HepG2 (cell line): Measurements from ENCODE around the gene TEX19. TPM values are rescaled to one million over a fixed set of nuclear protein-coding genes. Genes with fewer than 3 reads are reported as not detected.
A peak's percentile ranks its signal among the peaks of the same experiment; 100 is the strongest.

Source experiments
- ARNTL ChIP-seq: sonication (generic); formaldehyde crosslinking; IDR thresholded peaks from 2 replicates; pipeline ENCODE4 v1.4.0; 2020; ENCODE audit warnings: mild to moderate bottlenecking, missing genetic modification reagents
- ATM ChIP-seq: fragments of 450-650 bp; IDR thresholded peaks from 2 replicates; pipeline ENCODE4 v1.7.1; 2017; ENCODE audit warnings: mild to moderate bottlenecking, borderline replicate concordance
- GMEB1 ChIP-seq: sonication (generic); formaldehyde crosslinking; IDR thresholded peaks from 2 replicates; pipeline ENCODE4 v1.5.1; 2020; ENCODE audit warnings: missing genetic modification reagents, mild to moderate bottlenecking, borderline replicate concordance
- HINFP ChIP-seq: sonication (generic); formaldehyde crosslinking; IDR thresholded peaks from 2 replicates; pipeline ENCODE4 v1.4.0; 2020; ENCODE audit warnings: low read depth, mild to moderate bottlenecking, missing genetic modification reagents
- IRF9 ChIP-seq: sonication (generic); formaldehyde crosslinking; IDR thresholded peaks from 2 replicates; pipeline ENCODE4 v1.8.0; 2022; ENCODE audit warnings: missing genetic modification reagents, mild to moderate bottlenecking, borderline replicate concordance
- MXD3 ChIP-seq: IDR thresholded peaks from 2 replicates; pipeline ENCODE4 v1.6.1; 2016; ENCODE audit warnings: mild to moderate bottlenecking, missing biosample characterization, missing genetic modification reagents
- NFAT5 ChIP-seq: sonication (generic); formaldehyde crosslinking; IDR thresholded peaks from 2 replicates; pipeline ENCODE4 v1.4.0; 2020; ENCODE audit warnings: missing genetic modification reagents
- NR2C2 ChIP-seq: sonication (generic); formaldehyde crosslinking; IDR thresholded peaks from 2 replicates; pipeline ENCODE4 v1.4.0; 2020; ENCODE audit warnings: missing genetic modification reagents, mild to moderate bottlenecking, moderate library complexity, borderline replicate concordance
- PAF1 ChIP-seq: IDR thresholded peaks from 2 replicates; pipeline ENCODE4 v1.6.1; 2016; ENCODE audit warnings: missing genetic modification reagents, missing compliant biosample characterization
- RARA ChIP-seq: IDR thresholded peaks from 2 replicates; pipeline ENCODE4 v1.6.1; 2016; ENCODE audit warnings: missing genetic modification reagents, missing compliant biosample characterization
- U2AF1 ChIP-seq: fragments of 200-400 bp; formaldehyde crosslinking; optimal IDR thresholded peaks from 2 replicates; pipeline ENCODE3; 2017; ENCODE audit warnings: mild to moderate bottlenecking, low read depth, low read length
- ZMYM3 ChIP-seq: sonication (generic); formaldehyde crosslinking; IDR thresholded peaks from 2 replicates; pipeline ENCODE4 v1.5.1; 2020; ENCODE audit warnings: mild to moderate bottlenecking, missing genetic modification reagents
- ZNF138 ChIP-seq: sonication (generic); formaldehyde crosslinking; IDR thresholded peaks from 2 replicates; pipeline ENCODE4 v1.5.0; 2020; ENCODE audit warnings: mild to moderate bottlenecking, low read depth, missing genetic modification reagents
- ZNF260 ChIP-seq: sonication (generic); formaldehyde crosslinking; IDR thresholded peaks from 2 replicates; pipeline ENCODE4 v1.4.0; 2020; ENCODE audit warnings: missing genetic modification reagents, low read depth, mild to moderate bottlenecking, borderline replicate concordance
- ZNF3 ChIP-seq: IDR thresholded peaks from 2 replicates; pipeline ENCODE4 v1.7.0; 2017; ENCODE audit warnings: inconsistent platforms
- ZNF747 ChIP-seq: sonication (generic); formaldehyde crosslinking; IDR thresholded peaks from 2 replicates; pipeline ENCODE4 v1.8.1; 2023; ENCODE audit warnings: missing genetic modification reagents, mild to moderate bottlenecking, borderline replicate concordance
- ZNF784 ChIP-seq: sonication (generic); formaldehyde crosslinking; IDR thresholded peaks from 2 replicates; pipeline ENCODE4 v1.5.1; 2020; ENCODE audit warnings: missing genetic modification reagents, mild to moderate bottlenecking, borderline replicate concordance
- ZNF816 ChIP-seq: sonication (generic); formaldehyde crosslinking; IDR thresholded peaks from 2 replicates; pipeline ENCODE4 v1.8.0; 2022; ENCODE audit warnings: missing genetic modification reagents, mild to moderate bottlenecking, borderline replicate concordance
- polyA plus RNA-seq, 8 experiments: library from polyadenylated mRNA; depleted of rRNA in 3 of 8; stranded (reverse) in 7 of 8; unstranded in 1 of 8; fragments of >200 nt; fragmentation: Illumina TruSeq in 4 of 8; extraction: Trizol in 4 of 8; gene quantifications; 2 replicates each; pipeline versions ENCODE4 v1.2.1 to v1.2.3, GENCODE V29; 2011 to 2016; ENCODE audit warnings: low read depth in 4 of 8, missing spikeins in 1 of 8, mixed read lengths in 1 of 8; ENCODE audit not compliant: insufficient read depth in 1 of 8
- total RNA-seq, 5 experiments: library from RNA; depleted of rRNA; stranded (reverse); fragments of >200 nt; fragmentation: Illumina TruSeq; extraction: Trizol; gene quantifications; 2 replicates each; pipeline ENCODE4 v1.2.3, GENCODE V29; 2016; ENCODE audit warnings: low read depth in 1 of 5

The TEX19 gene
- total and polyA plus RNA-seq, 2 of the 13 experiments (the other 11 are each of a cell fraction or from before 2014, with no cell fraction given), result 1.3 to 6.0 TPM

GRCh38 chr17:82388223-82388921, 29.3 kb downstream of the TEX19 start (continued):
- TF ChIP-seq IRF9 (CRISPR knock-in tag), result no peak
- no peak for TF ChIP-seq GMEB1
- no peak for TF ChIP-seq ZNF260 (CRISPR knock-in tag)
- no peak for TF ChIP-seq NR2C2 (CRISPR knock-in tag)
- TF ChIP-seq ZNF747 (CRISPR knock-in tag), result no peak
- no peak for TF ChIP-seq ARNTL (CRISPR knock-in tag)
- TF ChIP-seq PAF1 (CRISPR knock-in tag), result no peak
- TF ChIP-seq ZNF784 (CRISPR knock-in tag), result no peak
- no peak for TF ChIP-seq ATM
- TF ChIP-seq ZNF816 (CRISPR knock-in tag), result no peak
- TF ChIP-seq RARA (CRISPR knock-in tag), result peak; percentile 57
- TF ChIP-seq NFAT5 (CRISPR knock-in tag), result no peak
- TF ChIP-seq HINFP (CRISPR knock-in tag), result no peak
- TF ChIP-seq MXD3, result peak; percentile 71
- TF ChIP-seq ZMYM3 (CRISPR knock-in tag), result peak; percentile 58; the same call in 1 of the 2 replicates
- no peak for TF ChIP-seq U2AF1
- no peak for TF ChIP-seq ZNF138 (CRISPR knock-in tag)
- TF ChIP-seq ZNF3, result no peak
